ENCODE results near the gene MAML3.

MAML3 gene

GRCh38 chr4:140095694-140096482, 58.1 kb downstream of the MAML3 start:
- DNase-seq (ENCODE audit: low read depth), result peak; percentile 80
- TF ChIP-seq POLR2A (IDR thresholded peaks at IDR 0.05; ENCODE audit: extremely low read depth, insufficient read length) (peak; percentile 31), MYC (IDR thresholded peaks at IDR 0.05; ENCODE audit: low read depth, low read length) (no peak)
- peak overlapping the region; percentile 8 for H3K4me3 ChIP-seq (ENCODE audit: low read depth, low read length)

GRCh38 chr4:140094438-140095420, 59.3 kb downstream of the MAML3 start:
- H3K4me3 ChIP-seq (ENCODE audit: low read depth, low read length), result peak overlapping the region; percentile 8
- TF ChIP-seq MYC (IDR thresholded peaks at IDR 0.05; ENCODE audit: low read depth, low read length) (peak; percentile 38; the same call in 1 of the 2 replicates), MAX (IDR thresholded peaks at IDR 0.05; ENCODE audit: low read depth, low read length) (peak; percentile 58), POLR2A (IDR thresholded peaks at IDR 0.05; ENCODE audit: extremely low read depth, insufficient read length) (no peak)
- peak; percentile 59 for DNase-seq (ENCODE audit: low read depth)

- no peak for TF ChIP-seq MYC (IDR thresholded peaks at IDR 0.05; ENCODE audit: low read depth, low read length)
- TF ChIP-seq CTCF (IDR thresholded peaks at IDR 0.05; ENCODE audit: low read depth, low read length), result no peak
- no peak for TF ChIP-seq POLR2A (IDR thresholded peaks at IDR 0.05; ENCODE audit: extremely low read depth, insufficient read length)
- TF ChIP-seq MAX (IDR thresholded peaks at IDR 0.05; ENCODE audit: low read depth, low read length), result no peak
- peak; percentile 67 for DNase-seq (ENCODE audit: low read depth)
- peak overlapping the region; percentile 55 for H3K4me3 ChIP-seq (ENCODE audit: low read depth, low read length)
Measured at GRCh38 chr4:140092094-140092851, 61.7 kb downstream of the MAML3 start.

GRCh38 chr4:140091305-140091704, 62.7 kb downstream of the MAML3 start:
- no peak overlapping the region for H3K4me3 ChIP-seq (ENCODE audit: low read depth, low read length)
- TF ChIP-seq POLR2A (IDR thresholded peaks at IDR 0.05; ENCODE audit: extremely low read depth, insufficient read length) (no peak), CTCF (IDR thresholded peaks at IDR 0.05; ENCODE audit: low read depth, low read length) (no peak)
- peak; percentile 51 for DNase-seq (ENCODE audit: low read depth)

GRCh38 chr4:140090215-140090731, 63.7 kb downstream of the MAML3 start:
- no peak overlapping the region for H3K4me3 ChIP-seq (ENCODE audit: low read depth, low read length)
- no peak for DNase-seq (ENCODE audit: low read depth)
- TF ChIP-seq CTCF (IDR thresholded peaks at IDR 0.05; ENCODE audit: low read depth, low read length) (no peak), MYC (IDR thresholded peaks at IDR 0.05; ENCODE audit: low read depth, low read length) (no peak), MAX (IDR thresholded peaks at IDR 0.05; ENCODE audit: low read depth, low read length) (no peak), POLR2A (IDR thresholded peaks at IDR 0.05; ENCODE audit: extremely low read depth, insufficient read length) (no peak)

- no peak overlapping the region for H3K4me3 ChIP-seq (ENCODE audit: low read depth, low read length)
- no peak for TF ChIP-seq CTCF (IDR thresholded peaks at IDR 0.05; ENCODE audit: low read depth, low read length)
- TF ChIP-seq POLR2A (IDR thresholded peaks at IDR 0.05; ENCODE audit: extremely low read depth, insufficient read length), result no peak
- no peak for DNase-seq (ENCODE audit: low read depth)
Measured at GRCh38 chr4:140089216-140089615, 64.8 kb downstream of the MAML3 start.

Measured in NB4 (cell line).